Right ventricle myocardium inferior (tissue), 1 donor: ENCODE results near the gene TSKS. TPM values are rescaled to one million over a fixed set of nuclear protein-coding genes. Genes with fewer than 3 reads are reported as not detected.

Experiments
- ATAC-seq: fragments of 200-7000 bp; cut with Tn5 transposase; one replicate; pipeline ENCODE4 v1.9.1; 2020; ENCODE audit warnings: mild to moderate bottlenecking, moderate library complexity
- DNase-seq: peaks from one replicate; pipeline ENCODE4 v3.0.0; 2021; ENCODE audit errors: missing footprints
- intact Hi-C: fragments of 100-400 bp; cut with DNase I; formaldehyde crosslinking; loops from one replicate; pipeline ENCODE4 v1.11.0; 2022
- microRNA-seq: library from miRNA; unstranded; fragments of <30 nt; microRNA quantifications from one replicate; pipeline ENCODE4 v1.2.0, GENCODE V29; 2020
- total RNA-seq: library from RNA; stranded (reverse); fragmentation: NEBNext Ultra II Directional; extraction: Animal tissue kit (Norgen Biotek cat#: 25700); gene quantifications from one replicate; pipeline ENCODE4 v1.2.1, GENCODE V29; 2021
- donor health status: DM: no; HTN: yes; CAD: no; lungs with severe emphysema.

TSKS gene
- total RNA-seq, 1 donor from 2014 or later: 0.57 TPM

DNA sequence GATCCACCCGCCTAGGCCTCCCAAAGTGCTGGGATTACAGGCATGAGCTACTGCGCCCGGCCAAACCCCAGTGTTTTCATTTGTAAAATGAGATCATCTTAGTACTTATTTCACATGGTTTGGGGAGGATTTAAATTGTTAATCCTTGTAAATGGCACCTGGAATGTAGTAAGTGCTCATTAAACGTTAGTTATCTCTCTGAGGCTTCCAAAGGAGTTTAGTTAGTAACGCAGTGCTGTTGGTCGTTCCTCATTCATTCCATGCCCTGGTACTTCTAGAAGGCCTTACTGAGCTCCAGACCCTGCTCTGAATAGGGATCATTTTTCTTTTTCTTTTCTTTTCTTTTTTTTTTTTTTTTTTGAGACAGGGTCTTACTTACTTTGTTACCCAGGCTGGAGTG is 67.0 kb downstream of the TSKS start:
- intact Hi-C loops: no loop called here
- DNase-seq: no peak
- ATAC-seq: no peak

DNA sequence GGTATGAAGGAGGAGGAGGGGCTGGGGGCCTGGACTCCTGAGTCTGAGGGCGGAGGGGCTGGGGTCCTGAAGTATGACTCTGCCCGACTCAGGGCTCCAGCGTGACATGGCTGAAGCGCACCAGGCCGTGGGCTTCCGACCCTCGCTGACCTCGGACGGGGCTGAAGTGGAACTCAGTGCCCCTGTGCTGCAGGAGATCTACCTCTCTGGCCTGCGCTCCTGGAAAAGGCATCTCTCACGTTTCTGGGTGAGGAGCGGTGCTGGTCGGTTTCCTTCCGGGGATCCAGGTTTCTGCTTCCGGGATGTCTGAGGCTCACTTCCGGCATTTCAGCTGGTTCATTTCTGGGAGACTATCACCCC is 71.0 kb downstream of the TSKS start:
- no peak for DNase-seq
- no peak for ATAC-seq
- intact Hi-C loops: loop anchor here (5.0 kb wide), 1 partner anchor 70 kb away; the partner anchor contains the start of gene TSKS

GRCh38 chr19:49691243-49692146 is 71.6 kb downstream of the TSKS start:
- intact Hi-C loops: loop anchor here (5.0 kb wide), 1 partner anchor 71 kb away; the partner anchor contains the start of gene TSKS
- peak; percentile 42 for ATAC-seq
- no peak for DNase-seq

DNA sequence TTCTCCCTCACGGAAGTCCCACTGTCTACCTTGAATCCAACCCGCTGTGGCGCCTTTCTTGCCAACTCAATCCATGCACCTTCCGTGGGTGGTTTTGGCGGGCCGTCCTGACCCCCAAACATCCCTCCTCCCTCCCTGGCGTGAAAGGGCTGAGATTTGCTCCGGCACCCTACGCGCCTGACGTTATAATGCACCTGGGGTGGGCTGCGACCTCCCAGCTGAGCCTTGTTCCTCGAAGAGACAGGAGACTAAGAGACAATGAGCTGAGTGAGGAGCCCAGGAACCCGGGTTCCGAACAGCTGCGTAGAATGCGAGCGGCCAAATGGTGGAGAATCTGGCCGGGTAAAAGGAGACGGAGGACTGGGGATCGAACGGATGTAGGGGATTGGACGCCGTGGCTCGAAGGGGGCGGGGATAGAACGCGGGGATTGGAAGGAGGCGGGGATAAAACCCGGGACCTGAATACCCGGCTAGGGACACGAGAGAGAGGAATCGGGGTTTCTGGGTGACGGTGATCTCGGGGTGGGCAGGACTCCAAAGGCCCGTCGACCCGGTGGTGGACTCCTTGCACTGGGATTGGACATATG is 72.4 kb downstream of the TSKS start, which contains the start of gene CPT1C:
Gene CPT1C (plus strand): TSS at position 461 of the 587 bp plus-strand sequence. CDS start 1,137 bp downstream, outside the sequence.
- intact Hi-C loops: loop anchor here (5.0 kb wide), 1 partner anchor 72 kb away; the partner anchor contains the start of gene TSKS
- DNase-seq (peak; percentile 87), ATAC-seq (peak; percentile 83)

- intact Hi-C loops: loop anchor here (5.0 kb wide), 1 partner anchor 72 kb away; the partner anchor contains the start of gene TSKS
- ATAC-seq (peak; percentile 18), DNase-seq (no peak)
Measured at GRCh38 chr19:49690079-49690655, 72.9 kb downstream of the TSKS start.

Small RNAs within 50 kb of the gene (microRNA-seq; reads per million reads assigned to microRNA genes)
- not detected for gene MIR6799

Other genes starting within 250 kb of the TSKS start
- gene RCN3, start 235.3 kb downstream of the TSKS start, total RNA-seq: 7.4 TPM
- gene NOSIP, start 182.8 kb downstream of the TSKS start, total RNA-seq: 49.6 TPM
- gene PRRG2, start 182.0 kb downstream of the TSKS start, total RNA-seq: 0.76 TPM
- gene PRR12, start 172.1 kb downstream of the TSKS start, total RNA-seq: 14.5 TPM
- 120 TPM for gene RRAS, start 123.2 kb downstream of the TSKS start, total RNA-seq
- 42.5 TPM for gene SCAF1, start 121.1 kb downstream of the TSKS start, total RNA-seq
- 36.4 TPM for gene IRF3, start 97.4 kb downstream of the TSKS start, total RNA-seq
- 10.6 TPM for gene BCL2L12, start 97.4 kb downstream of the TSKS start, total RNA-seq
- gene PRMT1, start 86.0 kb downstream of the TSKS start, total RNA-seq: 122 TPM
- 0.84 TPM for gene ADM5, start 73.7 kb downstream of the TSKS start, total RNA-seq
- gene CPT1C, start 72.2 kb downstream of the TSKS start, total RNA-seq: 2.9 TPM
- gene AP2A1, start 3.7 kb upstream of the TSKS start, total RNA-seq: 76.4 TPM
- 21.0 TPM for gene FUZ, start 50.0 kb upstream of the TSKS start, total RNA-seq
- 70.4 TPM for gene MED25, start 55.0 kb upstream of the TSKS start, total RNA-seq
- gene PTOV1, start 87.9 kb upstream of the TSKS start, total RNA-seq: 122 TPM
- gene PNKP, start 104.3 kb upstream of the TSKS start, total RNA-seq: 36.9 TPM
- gene AKT1S1, start 114.0 kb upstream of the TSKS start, total RNA-seq: 37.2 TPM
- gene TBC1D17, start 114.4 kb upstream of the TSKS start, total RNA-seq: 44.9 TPM
- 0.30 TPM for gene IL4I1, start 133.6 kb upstream of the TSKS start, total RNA-seq
- gene ATF5, start 165.9 kb upstream of the TSKS start, total RNA-seq: 10.4 TPM
- gene NUP62, start 166.2 kb upstream of the TSKS start, total RNA-seq: 30.4 TPM
- gene SIGLEC11, start 197.9 kb upstream of the TSKS start, total RNA-seq: 0.60 TPM